ENCODE data around the gene EOMES. TPM values are rescaled to one million over a fixed set of nuclear protein-coding genes. Genes with fewer than 3 reads are reported as not detected.

Gene EOMES
- total RNA-seq, 1 experiment from 2014 or later = 0.47 TPM

GRCh38 chr3:27749643-27750042 is 27.5 kb upstream of the EOMES start:
- TF ChIP-seq EZH2 (IDR thresholded peaks at IDR 0.05; ENCODE audit: low read length, unreplicated experiment) (no peak), EZH2phosphoT487 (IDR thresholded peaks at IDR 0.05; ENCODE audit: borderline replicate concordance, low read length) (no peak)
- TF ChIP-seq, protein P1, sequence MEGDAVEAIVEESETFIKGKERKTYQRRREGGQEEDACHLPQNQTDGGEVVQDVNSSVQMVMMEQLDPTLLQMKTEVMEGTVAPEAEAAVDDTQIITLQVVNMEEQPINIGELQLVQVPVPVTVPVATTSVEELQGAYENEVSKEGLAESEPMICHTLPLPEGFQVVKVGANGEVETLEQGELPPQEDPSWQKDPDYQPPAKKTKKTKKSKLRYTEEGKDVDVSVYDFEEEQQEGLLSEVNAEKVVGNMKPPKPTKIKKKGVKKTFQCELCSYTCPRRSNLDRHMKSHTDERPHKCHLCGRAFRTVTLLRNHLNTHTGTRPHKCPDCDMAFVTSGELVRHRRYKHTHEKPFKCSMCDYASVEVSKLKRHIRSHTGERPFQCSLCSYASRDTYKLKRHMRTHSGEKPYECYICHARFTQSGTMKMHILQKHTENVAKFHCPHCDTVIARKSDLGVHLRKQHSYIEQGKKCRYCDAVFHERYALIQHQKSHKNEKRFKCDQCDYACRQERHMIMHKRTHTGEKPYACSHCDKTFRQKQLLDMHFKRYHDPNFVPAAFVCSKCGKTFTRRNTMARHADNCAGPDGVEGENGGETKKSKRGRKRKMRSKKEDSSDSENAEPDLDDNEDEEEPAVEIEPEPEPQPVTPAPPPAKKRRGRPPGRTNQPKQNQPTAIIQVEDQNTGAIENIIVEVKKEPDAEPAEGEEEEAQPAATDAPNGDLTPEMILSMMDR (conservative IDR thresholded peaks at IDR 0.05; ENCODE audit: low read depth, low read length) = no peak
- Histone ChIP-seq H3F3A (ENCODE audit: low read length, unreplicated experiment) (no peaks in the 10 kb centered on the region), H3K9me3 (ENCODE audit: low read length) (no peaks in the 10 kb centered on the region), H3K4me1 (ENCODE audit: insufficient read depth, low read length) (no peaks in the 10 kb centered on the region), H3K27me3 (ENCODE audit: low read length) (no peaks in the 10 kb centered on the region), H2AFZ (ENCODE audit: low read length) (no peak overlapping the region), H4K20me1 (ENCODE audit: low read length) (no peaks in the 10 kb centered on the region), H3K4me3 (ENCODE audit: low read length) (no peak overlapping the region), H3K9ac (ENCODE audit: low read length) (no peak overlapping the region), H3K4me2 (ENCODE audit: low read length) (no peak overlapping the region), H3K27ac (ENCODE audit: low read length) (no peak overlapping the region), H3K36me3 (ENCODE audit: low read depth, low read length) (no peaks in the 10 kb centered on the region), H3K79me2 (ENCODE audit: low read length) (no peaks in the 10 kb centered on the region), H3K9me2 (replicated peaks; ENCODE audit: low read length) (no peaks in the 10 kb centered on the region)
- ATAC-seq (no peak), DNase-seq (no peak)
- ChIA-PET POLR2A (ENCODE audit: unreplicated experiment) (no interaction called here), CTCF (no interaction called here)
- intact Hi-C loops (cut with micrococcal nuclease) = no loop called here
- no TSS peak for BruUV-seq (replicated peaks)

- Histone ChIP-seq H3K4me1 (ENCODE audit: insufficient read depth, low read length) (no peaks in the 10 kb centered on the region), H3K79me2 (ENCODE audit: low read length) (no peaks in the 10 kb centered on the region), H3K4me2 (ENCODE audit: low read length) (no peak overlapping the region), H3F3A (ENCODE audit: low read length, unreplicated experiment) (no peaks in the 10 kb centered on the region), H3K4me3 (ENCODE audit: low read length) (no peak overlapping the region), H3K27me3 (ENCODE audit: low read length) (no peaks in the 10 kb centered on the region), H3K27ac (ENCODE audit: low read length) (no peak overlapping the region), H3K36me3 (ENCODE audit: low read depth, low read length) (no peaks in the 10 kb centered on the region), H3K9me3 (ENCODE audit: low read length) (no peaks in the 10 kb centered on the region), H3K9ac (ENCODE audit: low read length) (no peak overlapping the region), H3K9me2 (replicated peaks; ENCODE audit: low read length) (no peaks in the 10 kb centered on the region), H2AFZ (ENCODE audit: low read length) (no peak overlapping the region), H4K20me1 (ENCODE audit: low read length) (no peaks in the 10 kb centered on the region)
- intact Hi-C loops (cut with micrococcal nuclease) = no loop called here
- no peak for ATAC-seq
- no peak for DNase-seq
- POLR2A ChIA-PET (ENCODE audit: unreplicated experiment) = no interaction called here
- BruUV-seq (replicated peaks) = no TSS peak
- TF ChIP-seq EZH2phosphoT487 (IDR thresholded peaks at IDR 0.05; ENCODE audit: borderline replicate concordance, low read length) (no peak), EZH2 (IDR thresholded peaks at IDR 0.05; ENCODE audit: low read length, unreplicated experiment) (no peak)
- TF ChIP-seq, protein P1 (conservative IDR thresholded peaks at IDR 0.05; ENCODE audit: low read depth, low read length) = no peak; the same call in 1 of the 2 replicates
- CTCF ChIA-PET = interaction anchor here (0.6 kb wide), 1 partner anchor 35 kb away, joined by 5 read pairs; no protein-coding TSS in a partner anchor
These were observed 24.7 kb upstream of the EOMES start for GRCh38 chr3:27746838-27747237.

- no peak overlapping the region for H3K9ac ChIP-seq (ENCODE audit: low read length)
- intact Hi-C loops (cut with micrococcal nuclease) = no loop called here
- H3K79me2 ChIP-seq (ENCODE audit: low read length) = no peaks in the 10 kb centered on the region
- no peaks in the 10 kb centered on the region for H3K9me3 ChIP-seq (ENCODE audit: low read length)
- no peaks in the 10 kb centered on the region for H3K36me3 ChIP-seq (ENCODE audit: low read depth, low read length)
- no peaks in the 10 kb centered on the region for H3K9me2 ChIP-seq (replicated peaks; ENCODE audit: low read length)
- CTCF ChIA-PET = no interaction called here
- H3K4me2 ChIP-seq (ENCODE audit: low read length) = no peak overlapping the region
- no peaks in the 10 kb centered on the region for H4K20me1 ChIP-seq (ENCODE audit: low read length)
- DNase-seq (no peak), ATAC-seq (no peak)
- H3K4me1 ChIP-seq (ENCODE audit: insufficient read depth, low read length) = no peaks in the 10 kb centered on the region
- no peaks in the 10 kb centered on the region for H3K27me3 ChIP-seq (ENCODE audit: low read length)
- no peak overlapping the region for H3K27ac ChIP-seq (ENCODE audit: low read length)
- no TSS peak for BruUV-seq (replicated peaks)
- H2AFZ ChIP-seq (ENCODE audit: low read length) = no peak overlapping the region
- POLR2A ChIA-PET (ENCODE audit: unreplicated experiment) = no interaction called here
- H3F3A ChIP-seq (ENCODE audit: low read length, unreplicated experiment) = no peaks in the 10 kb centered on the region
- TF ChIP-seq EZH2phosphoT487 (IDR thresholded peaks at IDR 0.05; ENCODE audit: borderline replicate concordance, low read length) = no peak
- H3K4me3 ChIP-seq (ENCODE audit: low read length) = no peak overlapping the region
These were observed 18.7 kb upstream of the EOMES start for GRCh38 chr3:27740854-27741253.

Data from PC-3 (cell line).